Measurements from ENCODE around the gene SMIM43.
A peak's percentile ranks its signal among the peaks of the same experiment; 100 is the strongest.

SMIM43 gene

DNA sequence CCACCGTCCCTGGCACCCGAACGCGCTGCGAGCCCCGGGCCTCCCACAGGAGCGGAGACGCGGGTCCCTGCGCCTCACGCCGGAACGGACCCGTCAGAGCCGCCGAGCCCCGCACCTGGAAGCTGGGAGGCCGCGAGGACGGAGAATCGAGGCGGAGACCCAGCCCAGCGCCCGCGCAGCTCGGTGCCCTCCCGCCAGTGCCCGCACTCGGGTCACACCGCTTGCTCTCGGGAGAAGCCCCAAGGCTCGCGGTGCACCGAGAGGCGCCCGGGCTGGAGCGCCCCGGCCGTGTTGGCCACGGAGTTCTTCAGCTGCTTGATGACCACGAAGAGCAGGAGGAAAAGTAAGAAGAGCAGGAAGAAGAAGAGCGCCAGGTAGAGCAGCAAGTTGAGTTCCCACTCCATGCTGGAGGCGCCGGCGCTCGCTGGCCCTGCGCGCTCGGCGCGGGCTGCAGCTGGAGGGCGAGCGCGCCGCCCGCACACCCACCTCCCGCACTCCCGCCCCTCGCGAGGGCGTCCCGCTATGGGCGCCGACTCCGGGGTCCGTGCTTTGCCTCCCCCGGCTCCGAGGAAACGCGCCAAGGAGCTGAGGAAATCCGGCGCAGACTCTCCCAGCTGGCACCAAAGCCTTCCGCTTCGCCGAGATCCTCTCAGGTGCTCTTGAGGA, at the start of gene SMIM43:
Gene SMIM43 (minus strand): TSS at position 463 of the 666 bp plus-strand sequence. CDS start 59 bp downstream, at position 404.
- ATAC-seq (peak; percentile 45), DNase-seq (ENCODE audit: low spot score in 2 of 2) (no peak)
- Mint-ChIP-seq H3K27ac (no peak within 1 kb of the TSS), H3K4me3 (peak within 1 kb of the TSS; percentile 61), H3K4me1 (peaks cover 17% of the 10 kb centered on the region), H3K36me3 (no peaks in the 10 kb centered on the region), H3K9me3 (no peaks in the 10 kb centered on the region)

DNA sequence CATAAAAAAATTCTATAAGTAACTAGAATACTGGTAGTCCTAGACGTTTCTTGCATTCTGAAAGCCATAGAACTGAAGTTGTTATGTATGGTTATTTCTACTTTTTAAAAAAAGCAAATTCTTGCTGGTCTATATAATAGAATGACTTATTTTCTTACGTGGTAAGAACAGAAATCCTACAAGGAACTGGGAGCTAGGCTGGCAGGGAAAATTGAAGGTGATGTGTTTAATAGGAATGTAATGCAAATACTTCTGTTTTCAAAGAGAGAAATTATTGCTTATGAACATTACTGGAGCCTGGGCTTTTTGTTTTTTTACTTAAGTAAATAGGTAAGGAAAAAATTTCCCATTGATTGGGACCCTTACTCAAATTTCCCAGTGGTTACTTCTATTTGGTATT, 49.8 kb upstream of the SMIM43 start:
- Mint-ChIP-seq H3K9me3 (no peaks in the 10 kb centered on the region), H3K36me3 (peaks cover 100% of the 10 kb centered on the region), H3K4me3 (no peak overlapping the region), H3K4me1 (peaks cover 6% of the 10 kb centered on the region), H3K27ac (no peak overlapping the region)
- DNase-seq (ENCODE audit: low spot score in 2 of 2), result no peak
- no peak for ATAC-seq

DNA sequence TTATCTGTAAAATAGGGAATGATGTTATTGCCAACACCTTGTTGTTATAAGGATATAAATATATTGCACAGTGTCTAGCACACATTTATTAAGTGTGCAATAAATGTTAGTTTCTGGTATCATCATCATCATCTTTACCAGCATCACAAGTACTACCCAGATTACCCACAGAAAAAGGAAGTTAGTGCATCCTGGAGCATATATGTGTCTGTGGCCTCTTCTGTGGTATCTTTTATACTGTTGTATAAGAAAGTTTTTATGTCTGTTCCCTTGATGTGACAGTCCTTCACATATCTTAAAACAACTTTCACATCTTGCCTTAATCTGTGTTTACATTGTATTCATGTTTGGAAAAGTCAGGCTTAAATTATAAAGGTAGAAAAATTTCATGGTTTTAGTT, 46.2 kb upstream of the SMIM43 start:
- ATAC-seq, result peak; percentile 34
- Mint-ChIP-seq H3K4me3 (no peak overlapping the region), H3K27ac (no peak overlapping the region), H3K36me3 (peaks cover 100% of the 10 kb centered on the region), H3K4me1 (peaks cover 11% of the 10 kb centered on the region), H3K9me3 (no peaks in the 10 kb centered on the region)
- DNase-seq (ENCODE audit: low spot score in 2 of 2), result no peak

DNA sequence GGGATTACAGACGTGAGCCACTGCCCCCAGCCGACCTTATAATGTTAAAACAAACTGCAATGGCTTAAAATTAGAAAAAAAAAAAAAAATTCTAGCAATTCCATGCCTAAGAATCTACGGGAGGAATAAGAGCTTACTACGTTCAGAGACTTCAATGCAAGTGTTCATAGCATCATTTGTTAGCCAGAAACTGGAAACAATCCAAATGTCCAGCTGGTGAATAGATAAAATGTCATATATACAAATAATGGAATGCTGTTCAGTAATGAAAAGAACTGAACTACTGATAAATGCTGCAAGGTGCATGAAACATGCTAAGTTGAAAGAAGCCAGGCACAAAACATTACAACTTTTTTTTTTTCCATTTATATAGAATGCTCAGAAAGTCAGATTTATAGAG, 41.4 kb upstream of the SMIM43 start:
- no peak overlapping the region for H3K27ac Mint-ChIP-seq
- H3K9me3 Mint-ChIP-seq, result no peaks in the 10 kb centered on the region
- H3K4me3 Mint-ChIP-seq, result no peak overlapping the region
- H3K4me1 Mint-ChIP-seq, result peaks cover 27% of the 10 kb centered on the region
- peaks cover 100% of the 10 kb centered on the region for H3K36me3 Mint-ChIP-seq
- no peak for DNase-seq (ENCODE audit: low spot score in 2 of 2)
- ATAC-seq, result no peak

DNA sequence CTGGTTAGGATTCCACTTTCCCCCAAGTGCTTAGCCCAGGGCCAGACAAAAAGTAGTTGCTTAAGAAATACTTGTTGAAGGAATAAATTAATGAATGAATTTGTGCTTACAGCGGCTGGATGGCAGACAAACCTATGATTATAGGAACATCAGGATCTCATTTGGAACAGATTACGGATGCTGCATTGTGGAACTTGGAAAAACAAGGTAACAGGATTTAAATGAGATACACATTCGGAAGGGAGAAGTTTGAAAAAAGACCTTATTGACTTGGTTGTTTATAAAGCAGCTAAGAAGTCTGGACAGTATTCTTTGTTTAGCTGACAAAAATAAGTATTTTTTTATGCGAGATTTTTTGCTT, 36.7 kb upstream of the SMIM43 start:
- ATAC-seq, result no peak
- H3K27ac Mint-ChIP-seq, result peak overlapping the region; percentile 93
- peaks cover 35% of the 10 kb centered on the region for H3K4me1 Mint-ChIP-seq
- H3K9me3 Mint-ChIP-seq, result no peaks in the 10 kb centered on the region
- no peak for DNase-seq (ENCODE audit: low spot score in 2 of 2)
- H3K36me3 Mint-ChIP-seq, result peaks cover 59% of the 10 kb centered on the region
- peak overlapping the region; percentile 81 for H3K4me3 Mint-ChIP-seq

DNA sequence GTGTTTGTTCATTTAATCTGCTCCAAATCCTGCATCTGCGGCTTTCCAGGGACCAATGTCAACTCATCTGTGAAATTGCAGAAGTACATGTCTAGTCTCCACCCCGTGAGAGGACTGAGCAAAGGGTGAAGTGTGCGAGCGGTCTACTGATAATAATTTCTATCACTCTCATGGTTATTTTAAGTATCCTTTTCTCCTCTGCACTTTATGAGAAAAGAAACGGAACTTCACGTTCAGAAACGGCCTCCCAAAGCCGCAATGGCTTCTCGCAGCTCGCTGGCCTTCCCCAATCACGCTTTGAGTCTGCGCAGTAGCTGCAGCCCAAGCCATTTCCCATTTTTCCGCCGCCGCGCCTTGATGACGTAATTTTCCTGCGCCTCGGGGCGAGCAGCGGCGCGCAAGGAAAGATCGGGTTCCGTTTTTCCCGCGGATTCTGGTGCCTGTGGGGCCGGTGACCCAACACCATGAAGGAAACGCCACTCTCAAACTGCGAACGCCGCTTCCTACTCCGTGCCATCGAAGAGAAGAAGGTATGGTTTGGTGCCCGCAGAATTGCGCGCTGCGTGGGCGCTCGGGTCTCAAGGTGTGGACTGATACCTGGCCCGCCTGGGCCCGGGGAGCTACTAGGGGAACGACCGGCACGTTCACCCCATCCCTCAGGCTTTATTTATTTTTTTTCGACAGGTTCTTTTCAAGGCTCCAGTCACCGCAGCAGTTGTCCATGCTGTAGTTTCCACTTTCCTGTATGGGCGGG, 36.2 kb upstream of the SMIM43 start, which contains the start of gene EXOSC9:
Gene EXOSC9 (plus strand): TSS at position 363 of the 754 bp plus-strand sequence. CDS start 102 bp downstream, at position 465.
- Mint-ChIP-seq H3K9me3 (no peaks in the 10 kb centered on the region), H3K27ac (peak within 1 kb of the TSS; percentile 93), H3K4me3 (peak within 1 kb of the TSS; percentile 81), H3K4me1 (peaks cover 37% of the 10 kb centered on the region), H3K36me3 (peaks cover 53% of the 10 kb centered on the region)
- ATAC-seq (peak; percentile 85), DNase-seq (ENCODE audit: low spot score in 2 of 2) (peak; percentile 96 to 100)

DNA sequence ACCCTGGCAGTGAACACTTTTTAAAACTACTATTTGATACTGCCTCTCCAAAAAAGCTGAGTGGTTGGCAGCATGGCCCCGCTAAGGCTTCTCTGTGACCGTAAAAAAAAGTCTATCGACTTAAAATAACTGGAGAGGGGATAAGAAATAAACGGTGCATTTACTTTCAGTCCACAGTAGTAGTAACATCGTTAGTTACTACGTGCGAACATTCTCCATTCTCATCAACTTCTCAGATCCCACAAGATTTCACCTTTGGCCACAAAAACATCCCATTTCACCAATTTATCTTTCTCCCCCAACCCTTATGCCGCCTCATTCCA, 35.6 kb upstream of the SMIM43 start:
- peak; percentile 47 for ATAC-seq
- no peak for DNase-seq (ENCODE audit: low spot score in 2 of 2)
- Mint-ChIP-seq H3K36me3 (peaks cover 48% of the 10 kb centered on the region), H3K4me1 (peaks cover 42% of the 10 kb centered on the region), H3K4me3 (peak overlapping the region; percentile 81), H3K9me3 (no peaks in the 10 kb centered on the region), H3K27ac (peak overlapping the region; percentile 93)

DNA sequence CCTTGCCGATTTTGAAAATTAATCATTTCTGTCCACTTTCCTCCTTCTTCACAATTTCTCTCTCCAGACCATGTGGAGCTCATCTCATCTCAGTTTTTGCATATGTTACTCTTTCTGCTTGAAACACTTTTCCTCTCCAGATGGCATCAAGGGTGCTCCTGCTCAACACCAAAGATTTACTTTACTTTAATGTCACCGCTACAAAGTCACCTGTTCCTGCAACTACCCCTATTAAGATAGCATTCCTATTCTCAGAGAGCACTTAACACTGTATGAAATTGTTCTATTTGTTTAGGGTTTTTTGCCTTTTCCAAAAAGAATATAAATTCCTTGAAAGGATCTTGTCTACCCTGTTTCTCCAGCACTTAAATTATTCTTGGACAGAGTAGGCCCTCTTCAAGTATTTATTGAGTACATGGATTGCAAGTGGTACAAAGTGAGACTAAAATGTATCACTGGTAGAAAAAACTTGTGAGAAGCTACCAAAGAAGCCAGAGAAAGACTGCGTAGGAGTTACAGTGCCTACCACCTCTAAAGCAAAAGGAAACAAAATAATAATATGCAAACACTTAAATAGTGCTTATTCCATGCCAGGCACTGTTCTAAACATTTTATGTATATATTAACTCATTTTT, 35.0 kb upstream of the SMIM43 start:
- ATAC-seq (no peak), DNase-seq (ENCODE audit: low spot score in 2 of 2) (no peak)
- Mint-ChIP-seq H3K4me1 (peaks cover 43% of the 10 kb centered on the region), H3K27ac (peak overlapping the region; percentile 93), H3K36me3 (peaks cover 42% of the 10 kb centered on the region), H3K9me3 (no peaks in the 10 kb centered on the region), H3K4me3 (peak overlapping the region; percentile 81)

DNA sequence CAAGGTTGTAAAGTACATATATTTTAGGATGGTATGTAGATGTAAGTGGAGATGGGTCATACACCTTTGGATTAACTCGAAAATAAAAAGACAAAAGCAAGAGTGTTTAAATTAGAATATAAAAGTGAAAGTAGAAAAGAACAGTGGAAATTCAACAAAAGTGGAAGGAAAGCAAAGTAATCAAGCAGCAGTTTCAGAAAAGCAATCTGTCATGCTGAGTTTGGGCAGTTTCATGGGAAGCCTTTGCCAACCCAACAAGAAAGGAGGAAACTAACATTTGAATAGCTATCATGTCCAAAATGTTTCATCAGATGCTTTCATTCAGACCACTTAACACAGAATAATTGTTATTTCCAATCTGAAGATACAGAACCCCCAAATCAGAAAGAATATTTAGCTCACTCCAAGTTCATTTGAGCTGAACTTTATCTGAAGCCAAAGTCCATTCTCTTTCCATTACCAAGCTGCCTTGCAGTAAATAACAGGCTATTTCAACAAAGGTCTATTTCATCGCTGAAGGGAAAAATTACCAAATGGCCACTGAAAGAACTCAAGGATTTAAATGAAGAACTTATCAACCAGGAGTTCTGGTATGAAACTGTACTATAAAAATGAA, 34.4 kb upstream of the SMIM43 start:
- H3K36me3 Mint-ChIP-seq, result peaks cover 35% of the 10 kb centered on the region
- ATAC-seq (no peak), DNase-seq (ENCODE audit: low spot score in 2 of 2) (no peak)
- H3K4me3 Mint-ChIP-seq, result no peak overlapping the region
- peaks cover 41% of the 10 kb centered on the region for H3K4me1 Mint-ChIP-seq
- no peaks in the 10 kb centered on the region for H3K9me3 Mint-ChIP-seq
- H3K27ac Mint-ChIP-seq, result no peak overlapping the region

DNA sequence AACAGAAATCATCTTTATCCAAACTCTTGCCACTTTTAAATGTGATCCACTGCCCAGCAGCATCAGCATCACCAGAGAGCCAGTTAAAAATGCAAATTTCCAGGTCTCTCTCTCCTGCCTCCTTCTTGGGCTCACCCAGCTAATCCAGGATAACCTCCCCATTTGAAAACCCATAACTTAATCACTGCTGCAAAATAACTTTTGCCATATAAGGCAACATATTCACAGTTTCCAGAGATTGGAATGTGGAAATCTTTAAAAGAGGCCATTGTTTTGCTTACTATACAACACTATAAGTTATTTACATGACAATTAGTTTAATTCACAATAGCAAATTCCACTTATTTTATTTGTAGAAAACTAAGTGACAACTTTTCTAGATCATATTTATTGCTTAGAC, 31.3 kb upstream of the SMIM43 start:
- Mint-ChIP-seq H3K4me1 (peaks cover 30% of the 10 kb centered on the region), H3K36me3 (peaks cover 5% of the 10 kb centered on the region), H3K27ac (peak overlapping the region; percentile 23), H3K4me3 (no peak overlapping the region), H3K9me3 (no peaks in the 10 kb centered on the region)
- ATAC-seq, result no peak
- DNase-seq (ENCODE audit: low spot score in 2 of 2), result no peak

DNA sequence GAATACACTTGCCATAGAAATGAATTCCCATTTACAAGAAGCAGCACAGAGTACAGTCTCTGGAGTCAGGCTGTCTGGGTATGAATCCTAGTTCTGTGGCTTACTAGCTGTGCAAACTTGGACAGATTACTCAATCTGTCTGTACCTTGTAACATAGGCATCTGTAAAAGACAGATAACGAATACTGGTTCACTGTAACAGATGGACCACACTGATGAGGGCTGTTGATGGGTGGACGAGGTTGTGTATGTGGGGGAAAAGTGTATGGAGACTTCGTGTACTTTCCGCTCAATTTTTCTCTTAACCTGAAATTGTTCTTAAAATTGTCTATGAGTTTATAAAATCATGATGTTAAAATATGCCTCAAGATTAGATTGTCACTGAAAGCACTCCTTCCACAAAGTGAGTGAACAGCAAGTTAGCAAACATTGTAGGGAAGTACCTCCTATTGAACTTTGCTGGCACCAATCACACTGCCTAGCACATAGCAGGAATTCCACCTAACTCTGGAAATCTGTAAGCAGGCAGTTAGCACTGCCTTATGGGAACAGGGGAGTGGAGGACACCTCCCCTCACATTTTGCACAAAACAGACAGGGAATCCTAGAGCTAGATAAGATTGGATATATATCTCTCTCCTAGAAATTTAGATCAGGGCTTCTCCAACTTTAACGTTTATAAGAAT, 29.7 kb upstream of the SMIM43 start:
- Mint-ChIP-seq H3K27ac (peak overlapping the region; percentile 0), H3K4me3 (no peak overlapping the region)
- no peak for DNase-seq (ENCODE audit: low spot score in 2 of 2)

DNA sequence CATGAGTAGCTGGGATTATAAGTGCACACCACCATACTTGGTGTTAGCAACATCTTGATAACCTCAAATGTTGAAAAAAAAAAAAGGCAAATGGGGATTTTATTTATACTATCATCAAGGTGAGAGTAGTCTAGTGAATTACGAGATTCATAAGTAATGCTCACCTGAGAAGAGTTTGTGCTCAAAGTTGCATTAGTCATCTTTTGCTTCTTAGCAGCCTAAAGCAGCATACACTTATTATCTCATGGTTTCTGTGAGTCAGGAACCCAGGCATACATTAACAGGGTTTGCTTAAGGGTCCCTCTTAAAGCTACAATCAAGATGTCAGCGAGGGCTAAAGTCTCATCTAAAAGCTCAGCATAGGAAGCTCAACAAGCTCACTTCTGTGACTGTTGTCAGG, 28.0 kb upstream of the SMIM43 start:
- ATAC-seq (no peak), DNase-seq (ENCODE audit: low spot score in 2 of 2) (no peak)
- H3K4me3 Mint-ChIP-seq, result no peak overlapping the region
- peaks cover 30% of the 10 kb centered on the region for H3K4me1 Mint-ChIP-seq
- no peaks in the 10 kb centered on the region for H3K36me3 Mint-ChIP-seq
- H3K9me3 Mint-ChIP-seq, result no peaks in the 10 kb centered on the region
- no peak overlapping the region for H3K27ac Mint-ChIP-seq

More for the DNA sequence above, 29.7 kb upstream of the SMIM43 start:
- ATAC-seq, result no peak
- no peaks in the 10 kb centered on the region for H3K36me3 Mint-ChIP-seq
- no peaks in the 10 kb centered on the region for H3K9me3 Mint-ChIP-seq
- peaks cover 18% of the 10 kb centered on the region for H3K4me1 Mint-ChIP-seq

DNA sequence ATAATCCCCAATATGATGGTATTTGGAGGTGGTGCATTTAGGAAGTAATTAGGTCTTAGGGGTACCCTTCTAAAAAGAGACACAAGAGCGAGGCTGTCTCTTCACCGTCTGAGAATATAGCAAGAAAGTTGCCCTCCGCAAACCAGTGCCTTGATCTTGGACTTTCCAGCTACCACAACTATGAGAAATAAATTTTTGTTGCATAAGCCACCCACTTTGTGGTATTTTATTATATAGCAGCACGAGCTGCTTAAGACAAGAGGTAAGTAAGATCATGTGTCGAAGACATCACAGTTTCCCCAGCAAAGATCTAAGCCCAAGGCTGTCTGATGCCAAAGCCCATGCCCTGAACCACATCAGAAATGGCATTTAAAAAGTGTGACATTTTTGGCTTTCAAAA, 26.5 kb upstream of the SMIM43 start:
- H3K4me1 Mint-ChIP-seq, result peaks cover 30% of the 10 kb centered on the region
- no peak for DNase-seq (ENCODE audit: low spot score in 2 of 2)
- H3K4me3 Mint-ChIP-seq, result no peak overlapping the region
- ATAC-seq, result no peak
- H3K9me3 Mint-ChIP-seq, result no peaks in the 10 kb centered on the region
- H3K27ac Mint-ChIP-seq, result no peak overlapping the region
- H3K36me3 Mint-ChIP-seq, result no peaks in the 10 kb centered on the region

DNA sequence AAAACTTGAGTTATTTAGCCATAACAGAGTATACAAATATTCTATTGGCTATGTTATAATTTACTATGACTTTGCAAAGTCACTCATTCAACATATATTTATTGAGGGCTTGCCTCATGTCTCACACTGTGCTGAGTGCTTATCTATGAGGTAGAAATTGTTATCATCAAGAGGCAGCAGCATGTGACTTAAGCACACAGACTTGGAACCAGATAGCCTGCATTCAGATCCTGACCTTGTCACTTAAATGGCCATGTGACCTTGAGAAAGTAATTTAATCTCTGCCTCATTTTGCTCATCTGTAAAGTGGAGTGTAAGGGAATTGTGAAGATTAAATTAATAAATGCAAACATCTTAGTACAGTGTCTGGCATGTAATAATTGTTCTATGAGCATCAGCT, 26.0 kb upstream of the SMIM43 start:
- Mint-ChIP-seq H3K9me3 (no peaks in the 10 kb centered on the region), H3K36me3 (no peaks in the 10 kb centered on the region), H3K27ac (no peak overlapping the region), H3K4me1 (peaks cover 26% of the 10 kb centered on the region), H3K4me3 (no peak overlapping the region)
- ATAC-seq (no peak), DNase-seq (ENCODE audit: low spot score in 2 of 2) (no peak)

Measured in stimulated activated effector memory CD8-positive, alpha-beta T cell treated with anti-CD3 and anti-CD28 coated beads, Interleukin-12 subunit alpha, Interleukin-12 subunit beta, amount 100 ng/mL, for 72 hours (primary cell).